ENCODE results near the gene TAP1. TPM values are rescaled to one million over a fixed set of nuclear protein-coding genes. Genes with fewer than 3 reads are reported as not detected.
A peak's percentile ranks its signal among the peaks of the same experiment; 100 is the strongest.

Gene TAP1
- total and polyA plus RNA-seq, 8 donors = 19.0 to 99.2 (median 21.3) TPM

GRCh38 chr6:32854376-32855178, 1.1 kb upstream of the TAP1 start:
- H3K9me3 ChIP-seq = no peaks in the 10 kb centered on the region
- H3K27me3 ChIP-seq = no peaks in the 10 kb centered on the region
- H3K4me3 ChIP-seq = peak overlapping the region; percentile 86 to 94
- DNase-seq = peak in 2 of 4 donors; percentile 57 to 66
- H3K36me3 ChIP-seq = peaks cover 3 to 62% of the 10 kb centered on the region in 2 donors
- peak; percentile 46 for ATAC-seq
- intact Hi-C loops (cut with DNase I) = no loop called here
- TF ChIP-seq CTCF (IDR thresholded peaks at IDR 0.05) = no peak
- H3K4me1 ChIP-seq = peaks cover 11 to 64% of the 10 kb centered on the region in 2 donors
- H3K27ac ChIP-seq = peak overlapping the region; percentile 98 to 99

DNA sequence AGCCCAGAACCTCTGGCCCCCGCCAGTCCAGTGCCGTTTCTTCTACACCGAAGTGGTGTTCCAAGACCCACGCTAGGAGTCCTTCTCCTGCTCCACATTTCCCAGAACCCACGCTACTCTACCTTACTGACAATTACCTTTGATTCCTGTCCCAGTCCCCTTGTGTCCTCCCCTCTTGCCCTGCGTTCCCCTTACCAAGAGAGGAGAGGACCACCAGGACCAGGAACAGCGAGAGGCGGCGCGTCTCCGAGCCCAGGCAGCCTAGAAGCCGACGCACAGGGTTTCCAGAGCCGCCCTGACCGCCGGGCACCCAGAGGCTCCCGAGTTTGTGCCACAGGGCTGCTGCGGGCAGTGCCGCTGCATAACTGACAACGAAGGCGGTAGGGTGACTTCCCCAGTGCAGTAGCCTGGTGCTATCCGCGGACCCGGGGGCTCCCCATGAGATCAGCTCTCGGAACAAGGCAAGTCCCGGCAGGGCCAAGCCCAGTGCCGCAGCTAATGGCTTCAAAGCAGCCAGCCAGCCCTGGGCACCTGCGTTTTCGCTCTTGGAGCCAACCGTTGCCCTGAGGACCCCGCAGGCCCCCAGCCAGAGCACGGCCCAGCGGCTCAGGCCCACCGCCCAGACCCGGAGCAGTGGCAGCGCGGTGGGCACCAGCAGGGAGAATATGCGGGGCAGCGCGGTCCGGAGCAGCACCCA, 512 bp downstream of the TAP1 start:
- intact Hi-C loops (cut with DNase I) = no loop called here
- DNase-seq (peak; percentile 38 to 87 (median 46)), ATAC-seq (peak; percentile 43)
- H3K36me3 ChIP-seq = peaks cover 2 to 62% of the 10 kb centered on the region in 2 donors
- no peak for TF ChIP-seq CTCF (IDR thresholded peaks at IDR 0.05)
- H3K27me3 ChIP-seq = no peaks in the 10 kb centered on the region
- peak overlapping the region; percentile 98 to 99 for H3K27ac ChIP-seq
- peaks cover 11 to 73% of the 10 kb centered on the region in 2 donors for H3K4me1 ChIP-seq
- H3K4me3 ChIP-seq = peak overlapping the region; percentile 86 to 94
- H3K9me3 ChIP-seq = no peaks in the 10 kb centered on the region

DNA sequence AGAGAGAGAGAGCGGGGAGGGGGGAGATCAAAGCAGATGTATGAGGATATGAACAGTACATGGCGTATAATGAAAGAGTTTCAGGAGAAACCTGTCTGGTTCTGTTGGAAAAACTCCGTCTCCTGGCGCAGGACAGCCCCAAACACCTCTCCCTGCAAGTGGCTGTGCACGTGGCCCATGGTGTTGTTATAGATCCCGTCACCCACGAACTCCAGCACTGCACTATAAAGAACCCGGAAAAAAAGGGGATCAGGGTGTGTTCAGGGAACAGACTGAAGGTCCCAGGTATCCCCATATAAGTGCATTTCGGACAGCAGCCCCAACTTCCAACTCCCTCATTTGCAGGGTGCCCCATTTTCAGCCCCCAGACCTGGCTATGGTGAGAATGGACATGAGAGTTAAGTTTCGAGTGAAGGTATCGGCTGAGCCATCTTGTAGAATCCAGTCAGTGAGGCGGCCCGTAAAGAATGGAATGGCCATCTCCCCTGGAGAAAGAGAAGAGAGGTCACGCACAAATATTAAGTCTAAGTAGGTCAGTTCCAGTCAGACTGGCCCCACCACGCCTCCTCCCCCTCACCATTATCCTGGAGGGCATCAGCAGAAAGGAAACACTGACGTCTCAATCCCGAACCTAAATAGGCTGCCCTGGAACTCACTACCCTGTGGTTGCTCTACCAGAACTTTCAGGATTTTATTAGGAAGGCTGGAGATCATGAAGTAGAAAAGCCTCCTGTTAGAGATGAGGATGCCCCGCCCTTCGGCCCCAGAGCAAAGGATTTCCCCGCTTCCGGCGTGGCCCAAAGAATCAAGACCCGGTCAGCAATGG, 1.3 kb downstream of the TAP1 start:
- Histone ChIP-seq H3K9me3 (no peaks in the 10 kb centered on the region), H3K27ac (peak overlapping the region; percentile 98 to 99), H3K36me3 (peaks cover 0 to 62% of the 10 kb centered on the region in 2 donors), H3K4me1 (peaks cover 11 to 74% of the 10 kb centered on the region in 2 donors), H3K4me3 (peak overlapping the region; percentile 86 to 94), H3K27me3 (no peaks in the 10 kb centered on the region)
- DNase-seq (peak in 2 of 4 donors; percentile 57 to 87), ATAC-seq (peak; percentile 2)
- no peak for TF ChIP-seq CTCF (IDR thresholded peaks at IDR 0.05)
- intact Hi-C loops (cut with DNase I) = no loop called here

DNA sequence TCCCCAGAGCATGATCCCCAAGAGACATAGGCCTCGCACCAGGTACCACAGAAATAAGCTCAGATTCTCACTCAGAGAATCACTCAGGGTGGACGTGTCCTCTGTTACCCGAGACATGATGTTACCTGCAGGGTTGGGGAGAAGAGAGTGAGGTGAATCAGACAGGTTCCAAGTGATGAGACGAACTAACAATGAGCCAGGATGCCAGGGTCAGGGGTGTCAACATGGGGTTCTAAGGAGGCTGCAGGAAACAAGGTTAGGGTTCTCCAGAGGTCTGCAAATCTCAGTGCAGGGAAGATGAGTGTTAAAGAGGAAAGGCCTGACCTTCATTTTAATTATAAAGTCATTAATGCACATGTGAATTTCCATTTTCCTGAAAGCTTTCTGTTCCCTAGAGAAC, 2.5 kb downstream of the TAP1 start:
- no peak for TF ChIP-seq CTCF (IDR thresholded peaks at IDR 0.05)
- Histone ChIP-seq H3K36me3 (peaks cover 0 to 62% of the 10 kb centered on the region in 2 donors), H3K27ac (no peak overlapping the region), H3K4me1 (peaks cover 11 to 79% of the 10 kb centered on the region in 2 donors), H3K27me3 (no peaks in the 10 kb centered on the region), H3K9me3 (no peaks in the 10 kb centered on the region), H3K4me3 (peak overlapping the region in 1 of 2 donors; percentile 94)
- intact Hi-C loops (cut with DNase I) = no loop called here
- no peak for DNase-seq
- ATAC-seq = no peak

Measured in left lung (tissue), 10 donors.